ENCODE measurements around the gene FGL2. TPM values are rescaled to one million over a fixed set of nuclear protein-coding genes. Genes with fewer than 3 reads are reported as not detected.

Gene FGL2
- total RNA-seq, 6 experiments from 2014 or later, result 3.4 to 19.3 (median 7.5) TPM

DNA sequence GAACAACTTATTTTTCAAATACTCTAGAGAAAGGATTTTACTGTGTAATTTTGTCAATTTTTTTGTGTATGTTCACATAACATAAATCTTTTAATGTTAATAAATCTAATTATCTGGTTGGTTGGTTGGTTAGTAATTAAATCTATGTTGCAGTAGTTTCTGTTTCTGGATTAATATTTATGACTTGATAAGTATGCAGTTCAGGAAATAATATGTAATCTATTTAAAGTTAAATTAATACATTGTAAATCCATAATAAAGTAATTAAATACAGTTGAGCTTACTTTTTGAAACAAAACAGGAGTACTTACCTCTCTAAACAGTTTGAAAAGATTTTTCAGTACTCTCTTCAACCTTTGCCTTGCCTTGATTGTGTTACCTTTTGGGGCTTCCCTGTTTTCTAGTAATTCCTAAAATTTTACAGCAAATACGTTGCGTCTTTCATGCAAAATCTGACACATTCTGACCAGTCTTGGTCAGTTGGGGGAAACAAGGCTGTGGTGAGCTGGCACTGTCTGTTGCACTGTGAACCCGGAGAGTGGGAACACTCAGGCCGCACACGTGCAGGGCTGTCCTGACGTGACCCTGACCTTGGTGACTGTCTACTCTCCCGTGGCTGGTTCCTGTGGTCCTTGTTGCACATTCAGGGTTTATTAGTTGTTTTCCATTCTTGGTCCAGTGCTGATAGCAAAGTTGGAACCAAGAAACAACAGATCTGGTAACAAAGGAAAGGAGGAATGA lies 45.6 kb upstream of the FGL2 start:
- Histone ChIP-seq H3K36me3 (no peaks in the 10 kb centered on the region), H3K4me1 (peaks cover 0 to 11% (median 0%) of the 10 kb centered on the region in 4 donors), H3K9me3 (no peaks in the 10 kb centered on the region), H3K4me3 (peak overlapping the region in 1 of 3 donors; percentile 24), H3K27ac (peak overlapping the region in 2 of 3 donors; percentile 18 to 78), H3K27me3 (no peaks in the 10 kb centered on the region)
- ATAC-seq, result peak; percentile 95 to 99 (median 98)
- WGBS (ENCODE audit: insufficient coverage, low coverage, low lambda C conversion rate, missing lambda C conversion rate), result 24% methylated on average over 7 of the region's 7 CpGs
- intact Hi-C loops (cut with DNase I), result no loop called here
- peak; percentile 77 to 87 (median 82) for DNase-seq
- peak; percentile 19 for TF ChIP-seq POLR2A (IDR thresholded peaks at IDR 0.05)
- TF ChIP-seq, protein P1, sequence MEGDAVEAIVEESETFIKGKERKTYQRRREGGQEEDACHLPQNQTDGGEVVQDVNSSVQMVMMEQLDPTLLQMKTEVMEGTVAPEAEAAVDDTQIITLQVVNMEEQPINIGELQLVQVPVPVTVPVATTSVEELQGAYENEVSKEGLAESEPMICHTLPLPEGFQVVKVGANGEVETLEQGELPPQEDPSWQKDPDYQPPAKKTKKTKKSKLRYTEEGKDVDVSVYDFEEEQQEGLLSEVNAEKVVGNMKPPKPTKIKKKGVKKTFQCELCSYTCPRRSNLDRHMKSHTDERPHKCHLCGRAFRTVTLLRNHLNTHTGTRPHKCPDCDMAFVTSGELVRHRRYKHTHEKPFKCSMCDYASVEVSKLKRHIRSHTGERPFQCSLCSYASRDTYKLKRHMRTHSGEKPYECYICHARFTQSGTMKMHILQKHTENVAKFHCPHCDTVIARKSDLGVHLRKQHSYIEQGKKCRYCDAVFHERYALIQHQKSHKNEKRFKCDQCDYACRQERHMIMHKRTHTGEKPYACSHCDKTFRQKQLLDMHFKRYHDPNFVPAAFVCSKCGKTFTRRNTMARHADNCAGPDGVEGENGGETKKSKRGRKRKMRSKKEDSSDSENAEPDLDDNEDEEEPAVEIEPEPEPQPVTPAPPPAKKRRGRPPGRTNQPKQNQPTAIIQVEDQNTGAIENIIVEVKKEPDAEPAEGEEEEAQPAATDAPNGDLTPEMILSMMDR (IDR thresholded peaks at IDR 0.05), result no peak

DNA sequence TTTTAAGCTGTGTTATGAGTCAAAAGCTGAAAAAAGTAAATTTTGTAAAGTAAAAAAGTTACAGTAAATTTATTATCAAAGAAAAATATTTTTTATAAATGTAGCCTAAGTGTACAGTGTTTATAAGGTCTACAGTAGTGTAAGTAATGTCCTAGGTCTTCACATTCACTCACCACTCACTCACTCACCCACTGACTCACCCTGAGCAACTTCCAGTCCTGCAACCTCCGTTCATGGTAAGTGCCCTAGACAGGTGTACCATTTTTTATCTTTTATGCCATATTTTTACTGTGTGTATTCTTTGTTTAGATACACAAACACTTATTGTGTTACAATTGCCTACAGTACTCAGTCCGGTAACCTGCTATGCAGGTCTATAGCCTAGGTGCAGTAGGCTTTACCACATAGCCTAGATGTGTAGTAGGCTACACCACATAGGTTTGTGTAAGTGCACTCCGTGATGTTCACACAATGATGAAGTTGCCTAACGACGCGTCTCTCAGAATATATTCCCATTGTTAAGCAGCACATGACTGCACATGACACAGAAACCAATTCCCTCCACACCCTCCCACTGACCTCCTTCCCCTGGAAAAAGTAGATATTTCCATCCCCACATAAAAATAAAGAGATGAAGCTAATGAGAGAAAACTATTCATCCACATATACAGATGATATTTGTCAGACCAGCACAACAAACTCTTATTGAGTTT lies 44.8 kb upstream of the FGL2 start:
- TF ChIP-seq, protein P1 (IDR thresholded peaks at IDR 0.05), result no peak
- TF ChIP-seq POLR2A (IDR thresholded peaks at IDR 0.05), result no peak
- Histone ChIP-seq H3K27me3 (no peaks in the 10 kb centered on the region), H3K9me3 (no peaks in the 10 kb centered on the region), H3K4me1 (peaks cover 0 to 11% (median 0%) of the 10 kb centered on the region in 4 donors), H3K36me3 (no peaks in the 10 kb centered on the region), H3K27ac (peak overlapping the region in 1 of 3 donors; percentile 78), H3K4me3 (peak overlapping the region in 1 of 3 donors; percentile 24)
- WGBS (ENCODE audit: insufficient coverage, low coverage, low lambda C conversion rate, missing lambda C conversion rate), result 58% methylated on average over 6 of the region's 6 CpGs
- intact Hi-C loops (cut with DNase I), result no loop called here
- DNase-seq (no peak), ATAC-seq (peak in 3 of 4 donors; percentile 14 to 37 (median 30))

DNA sequence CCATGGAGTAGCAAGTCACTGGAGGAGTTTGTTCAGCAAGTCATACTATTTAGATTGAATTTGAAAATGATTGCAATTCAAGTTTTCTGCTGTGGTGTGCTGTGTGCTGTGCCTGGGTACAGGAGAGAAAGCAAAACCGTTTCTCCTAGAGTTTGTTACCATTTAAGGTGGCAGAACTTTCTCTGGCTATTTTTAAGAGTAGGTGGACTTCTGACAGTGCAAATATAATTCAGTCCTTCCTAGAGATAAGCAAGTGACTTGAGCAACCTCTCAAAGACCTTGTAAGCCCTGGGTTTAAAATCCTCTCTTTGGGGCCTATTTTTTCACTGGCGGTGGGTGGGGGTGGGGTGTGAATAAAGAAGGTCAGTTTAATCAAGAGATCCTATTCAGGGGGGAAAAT lies 42.9 kb upstream of the FGL2 start:
- Histone ChIP-seq H3K27me3 (no peaks in the 10 kb centered on the region), H3K27ac (no peak overlapping the region), H3K4me3 (no peak overlapping the region), H3K36me3 (no peaks in the 10 kb centered on the region), H3K9me3 (no peaks in the 10 kb centered on the region), H3K4me1 (peaks cover 0 to 11% (median 0%) of the 10 kb centered on the region in 4 donors)
- ATAC-seq, result no peak
- no peak for TF ChIP-seq POLR2A (IDR thresholded peaks at IDR 0.05)
- TF ChIP-seq, protein P1 (IDR thresholded peaks at IDR 0.05), result no peak
- intact Hi-C loops (cut with DNase I), result no loop called here
- 25% methylated on average over 1 of the region's 2 CpGs for WGBS (ENCODE audit: insufficient coverage, low coverage, low lambda C conversion rate, missing lambda C conversion rate)
- no peak for DNase-seq

DNA sequence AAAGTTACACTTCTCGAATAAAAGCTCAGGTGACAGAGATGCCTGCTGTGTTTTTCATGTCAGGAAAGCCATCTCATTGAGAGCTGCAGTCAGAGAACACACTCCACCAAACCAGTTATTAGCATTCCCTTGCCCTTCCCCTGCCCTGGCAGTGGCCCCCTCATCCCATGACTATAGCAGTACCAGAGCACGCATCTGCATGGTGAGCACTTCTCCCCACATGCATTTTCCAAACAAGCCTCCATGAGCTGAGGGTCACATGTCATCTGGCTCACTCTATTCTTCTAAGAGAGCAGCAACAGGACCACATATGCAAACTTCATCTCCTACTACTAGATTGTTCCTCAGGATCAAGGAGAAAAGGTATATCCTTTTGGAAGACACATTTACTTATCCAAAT lies 42.4 kb upstream of the FGL2 start:
- H3K4me3 ChIP-seq, result no peak overlapping the region
- no CpG with 5 or more reads among the region's 2 CpGs for WGBS (ENCODE audit: insufficient coverage, low coverage, low lambda C conversion rate, missing lambda C conversion rate)
- DNase-seq (no peak), ATAC-seq (no peak)
- intact Hi-C loops (cut with DNase I), result no loop called here
- no peak for TF ChIP-seq POLR2A (IDR thresholded peaks at IDR 0.05)
- TF ChIP-seq, protein P1 (IDR thresholded peaks at IDR 0.05), result no peak
- H3K27me3 ChIP-seq, result no peaks in the 10 kb centered on the region
- no peaks in the 10 kb centered on the region for H3K36me3 ChIP-seq
- H3K27ac ChIP-seq, result no peak overlapping the region
- peaks cover 0 to 11% (median 0%) of the 10 kb centered on the region in 4 donors for H3K4me1 ChIP-seq
- no peaks in the 10 kb centered on the region for H3K9me3 ChIP-seq

All from right lobe of liver (tissue), 6 donors.